Neuronal stem cell (in vitro differentiated cells): Measurements from ENCODE around the gene SYNCRIP. TPM values are rescaled to one million over a fixed set of nuclear protein-coding genes. Genes with fewer than 3 reads are reported as not detected.
A peak's percentile ranks its signal among the peaks of the same experiment; 100 is the strongest.

ENCODE experiments used
- DNase-seq: peaks from one replicate; pipeline ENCODE4 v3.0.0-alpha.2; 2013; ENCODE audit warnings: low spot score
- H2AFZ ChIP-seq: one replicate; pipeline ENCODE4 v1.6.1; 2013; ENCODE audit warnings: mild to moderate bottlenecking, low read length, inconsistent platforms
- H2AK5ac ChIP-seq: 2 replicates; pipeline ENCODE4 v1.6.1; 2013; ENCODE audit warnings: low read depth, mild to moderate bottlenecking, inconsistent platforms, low read length, moderate library complexity, mixed read lengths
- H2BK120ac ChIP-seq: 2 replicates; pipeline ENCODE4 v1.6.1; 2013; ENCODE audit warnings: low read depth, mild to moderate bottlenecking, inconsistent platforms, low read length, moderate library complexity, mixed read lengths
- H2BK12ac ChIP-seq: one replicate; pipeline ENCODE4 v1.6.1; 2013; ENCODE audit warnings: low read length, inconsistent platforms
- H2BK15ac ChIP-seq: 2 replicates; pipeline ENCODE4 v1.6.1; 2013; ENCODE audit warnings: mild to moderate bottlenecking, low read length, inconsistent platforms, mixed read lengths
- H2BK5ac ChIP-seq: one replicate; pipeline ENCODE4 v1.6.1; 2013; ENCODE audit warnings: inconsistent platforms, mild to moderate bottlenecking, low read length, moderate library complexity
- H3K14ac ChIP-seq: one replicate; pipeline ENCODE4 v1.6.1; 2013; ENCODE audit warnings: low read length, inconsistent platforms
- H3K18ac ChIP-seq: 2 replicates; pipeline ENCODE4 v1.6.1; 2013; ENCODE audit warnings: low read length, inconsistent platforms
- H3K23ac ChIP-seq: 2 replicates; pipeline ENCODE4 v1.6.1; 2013; ENCODE audit warnings: low read depth, mild to moderate bottlenecking, mixed read lengths, low read length, inconsistent platforms; ENCODE audit not compliant: poor library complexity
- H3K27ac ChIP-seq: replicated peaks from 3 replicates; pipeline ENCODE4 v1.5.1; 2013; ENCODE audit warnings: low read length, inconsistent platforms
- H3K27me3 ChIP-seq, 3 experiments: 2 replicates each; pipeline ENCODE4 v1.6.1; 2013; ENCODE audit warnings: low read length in 3 of 3, mild to moderate bottlenecking in 2 of 3, inconsistent platforms in 1 of 3, low read depth in 1 of 3, mixed read lengths in 1 of 3, moderate library complexity in 1 of 3; ENCODE audit not compliant: control insufficient read depth in 3 of 3, insufficient read depth in 3 of 3
- H3K36me3 ChIP-seq, 2 donors: replicated peaks in 1 of 2; 2 replicates each; pipeline ENCODE4 v1.6.1; 2013; ENCODE audit warnings: low read length in 2 of 2; ENCODE audit not compliant: control insufficient read depth in 2 of 2, insufficient read depth in 2 of 2
- H3K4ac ChIP-seq: 2 replicates; pipeline ENCODE4 v1.6.1; 2013; ENCODE audit warnings: inconsistent platforms, mild to moderate bottlenecking, low read length, moderate library complexity
- H3K4me1 ChIP-seq, 2 donors: 1 replicate in 1 of 2; 2 replicates in 1 of 2; pipeline ENCODE4 v1.6.1; 2013; ENCODE audit warnings: low read length in 2 of 2, low read depth in 1 of 2; ENCODE audit not compliant: control insufficient read depth in 2 of 2, insufficient read depth in 1 of 2
- H3K4me2 ChIP-seq: one replicate; pipeline ENCODE4 v1.6.1; 2013; ENCODE audit warnings: mild to moderate bottlenecking, low read length, inconsistent platforms; ENCODE audit not compliant: insufficient read depth, poor library complexity, severe bottlenecking
- H3K4me3 ChIP-seq, 2 donors: 2 replicates each; pipeline ENCODE4 v1.5.1; 2013; ENCODE audit warnings: low read length in 2 of 2, mild to moderate bottlenecking in 2 of 2, inconsistent platforms in 1 of 2, moderate library complexity in 1 of 2
- H3K79me1 ChIP-seq: one replicate; pipeline ENCODE4 v1.6.1; 2013; ENCODE audit warnings: low read depth, mild to moderate bottlenecking, inconsistent platforms, low read length, moderate library complexity
- H3K9ac ChIP-seq: one replicate; pipeline ENCODE4 v1.6.1; 2013; ENCODE audit warnings: mild to moderate bottlenecking, low read depth, low read length, inconsistent platforms; ENCODE audit not compliant: poor library complexity
- H3K9me3 ChIP-seq, 2 donors: replicated peaks in 1 of 2; 2 replicates each; pipeline versions ENCODE3 to v1.6.1; 2013; ENCODE audit warnings: low read length in 2 of 2, mild to moderate bottlenecking in 2 of 2, inconsistent platforms in 1 of 2, low read depth in 1 of 2, mixed read lengths in 1 of 2, moderate library complexity in 1 of 2; ENCODE audit not compliant: control insufficient read depth in 2 of 2, insufficient read depth in 1 of 2
- H4K8ac ChIP-seq: one replicate; pipeline ENCODE4 v1.6.1; 2013; ENCODE audit warnings: low read depth, mild to moderate bottlenecking, inconsistent platforms, low read length, moderate library complexity
- H4K91ac ChIP-seq: one replicate; pipeline ENCODE4 v1.6.1; 2013; ENCODE audit warnings: low read length, low read depth, mild to moderate bottlenecking, inconsistent platforms; ENCODE audit not compliant: poor library complexity
- WGBS, 2 donors: extraction: QIAGEN DNeasy Blood & Tissue Kit; methylation state at CpG; one replicate each; pipeline ENCODE4 v1.1.7; 2013; ENCODE audit warnings: missing lambda C conversion rate in 2 of 2, mixed read lengths in 1 of 2; ENCODE audit not compliant: insufficient read length in 2 of 2, insufficient replicate concordance in 1 of 2; ENCODE audit errors: extremely low coverage in 2 of 2; 5-methylcytosine and 5-hydroxymethylcytosine counted together
- polyA plus RNA-seq, 2 experiments: library from polyadenylated mRNA; stranded (reverse); fragments of 200-250 nt; gene quantifications; one replicate each; pipeline ENCODE4 v1.2.3, GENCODE V29; 2013

The SYNCRIP gene
- 77.6 TPM for polyA plus RNA-seq (2013, experiment 1 of 2)
- polyA plus RNA-seq (2013, experiment 2 of 2) = 75.4 TPM

DNA sequence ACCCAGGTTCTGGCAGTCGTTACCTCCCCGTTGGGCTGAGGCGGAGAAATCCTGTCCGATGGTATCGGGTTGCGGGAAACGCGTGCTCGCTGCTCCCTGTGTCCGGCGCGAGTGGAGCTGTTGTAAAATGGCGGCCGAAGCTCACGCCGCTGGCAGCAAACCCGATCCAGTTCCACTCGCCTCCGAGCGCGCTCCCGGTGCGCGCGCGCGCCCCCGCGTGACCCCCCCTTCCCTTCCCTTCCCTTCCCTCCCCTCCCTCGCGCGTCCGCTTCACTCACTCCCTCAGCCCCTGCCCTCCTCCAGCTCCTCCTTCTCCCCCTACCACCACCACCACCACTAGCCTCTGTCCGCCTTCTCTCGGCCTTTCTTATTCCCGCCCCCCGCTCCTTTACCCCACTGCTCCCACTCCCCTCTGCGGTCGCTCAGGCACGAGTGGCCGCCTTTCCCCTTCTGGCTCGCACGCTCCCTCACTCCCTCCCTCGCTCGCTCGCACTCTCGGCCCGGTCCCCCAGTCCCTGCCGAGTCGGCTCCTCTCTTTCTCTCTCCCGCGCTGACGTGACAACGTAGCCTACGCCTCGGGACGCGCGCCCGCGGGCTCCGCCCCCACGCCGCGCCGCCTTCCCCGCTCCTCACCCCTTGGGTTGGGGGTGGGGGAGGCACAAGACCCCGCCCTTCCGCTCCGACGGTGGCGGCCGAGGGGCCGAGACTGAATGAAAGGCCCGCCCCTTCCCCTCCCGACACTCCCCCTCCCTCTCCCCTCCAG is at the start of gene SYNCRIP:
SYNCRIP (minus strand) TSS at position 113 of the 763 bp plus-strand sequence. CDS start 1,447 bp downstream, outside the sequence.
- H3K23ac ChIP-seq = peak within 1 kb of the TSS; percentile 100
- H3K36me3 ChIP-seq = peaks cover 9 to 36% of the 10 kb centered on the region in 2 donors
- H2BK12ac ChIP-seq = peak within 1 kb of the TSS; percentile 10
- peak within 1 kb of the TSS; percentile 65 for H4K8ac ChIP-seq
- peak; percentile 98 for DNase-seq
- H3K4me1 ChIP-seq = peaks cover 5% of the 10 kb centered on the region in 2 donors
- peak within 1 kb of the TSS; percentile 97 for H2AK5ac ChIP-seq
- H3K4me3 ChIP-seq = peak within 1 kb of the TSS; percentile 97 to 100
- H2BK120ac ChIP-seq = peak within 1 kb of the TSS; percentile 97
- peak within 1 kb of the TSS; percentile 100 for H3K18ac ChIP-seq
- peaks cover 0 to 13% of the 10 kb centered on the region in 2 donors for H3K9me3 ChIP-seq
- no CpG with 5 or more reads among the region's 76 CpGs for WGBS, 2 donors
- H3K27ac ChIP-seq = peak within 1 kb of the TSS; percentile 100
- peak within 1 kb of the TSS; percentile 73 for H3K4me2 ChIP-seq
- peak within 1 kb of the TSS; percentile 99 for H2BK5ac ChIP-seq
- peak within 1 kb of the TSS; percentile 99 for H2AFZ ChIP-seq
- peak within 1 kb of the TSS; percentile 85 for H2BK15ac ChIP-seq
- H4K91ac ChIP-seq = peak within 1 kb of the TSS; percentile 92
- peak within 1 kb of the TSS; percentile 100 for H3K9ac ChIP-seq
- no peaks in the 10 kb centered on the region for H3K27me3 ChIP-seq
- H3K14ac ChIP-seq = peak within 1 kb of the TSS; percentile 99
- H3K79me1 ChIP-seq = peaks cover 5% of the 10 kb centered on the region
- H3K4ac ChIP-seq = peak within 1 kb of the TSS; percentile 98

DNA sequence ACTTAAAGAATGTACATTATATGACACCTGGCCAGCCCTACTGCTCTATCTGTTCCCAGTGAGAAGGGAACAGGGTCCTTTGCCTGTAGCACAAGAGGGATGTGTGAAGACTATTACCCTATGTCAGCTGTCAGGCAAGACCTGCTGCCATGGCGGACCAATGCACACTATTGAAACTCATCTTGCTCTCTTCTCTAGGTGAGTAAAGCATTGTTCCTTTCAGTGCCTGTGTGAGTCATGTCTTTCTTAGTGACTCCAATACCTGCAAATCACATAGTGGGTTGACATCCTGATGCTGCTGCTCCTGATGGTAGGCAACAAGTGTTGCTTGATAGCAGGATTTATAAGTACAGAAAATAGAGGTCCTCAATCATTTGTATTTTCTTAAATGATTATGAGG is 48.8 kb upstream of the SYNCRIP start:
- no peak overlapping the region for H2BK120ac ChIP-seq
- H3K9ac ChIP-seq = no peak overlapping the region
- H3K4me3 ChIP-seq = no peak overlapping the region
- no peaks in the 10 kb centered on the region for H3K79me1 ChIP-seq
- H3K27ac ChIP-seq = no peak overlapping the region
- H3K18ac ChIP-seq = no peak overlapping the region
- H3K9me3 ChIP-seq = no peaks in the 10 kb centered on the region
- H2BK5ac ChIP-seq = no peak overlapping the region
- no peak overlapping the region for H2AK5ac ChIP-seq
- no peaks in the 10 kb centered on the region for H3K4me1 ChIP-seq
- H4K8ac ChIP-seq = no peak overlapping the region
- no peak overlapping the region for H3K4ac ChIP-seq
- WGBS, 2 donors = no CpG with 5 or more reads among the region's 1 CpG
- H2BK15ac ChIP-seq = no peak overlapping the region
- H2BK12ac ChIP-seq = no peak overlapping the region
- H3K23ac ChIP-seq = no peak overlapping the region
- H3K36me3 ChIP-seq = no peaks in the 10 kb centered on the region
- no peak overlapping the region for H3K14ac ChIP-seq
- H2AFZ ChIP-seq = no peak overlapping the region
- no peak for DNase-seq
- H3K4me2 ChIP-seq = no peak overlapping the region
- no peak overlapping the region for H4K91ac ChIP-seq
- no peaks in the 10 kb centered on the region for H3K27me3 ChIP-seq

DNA sequence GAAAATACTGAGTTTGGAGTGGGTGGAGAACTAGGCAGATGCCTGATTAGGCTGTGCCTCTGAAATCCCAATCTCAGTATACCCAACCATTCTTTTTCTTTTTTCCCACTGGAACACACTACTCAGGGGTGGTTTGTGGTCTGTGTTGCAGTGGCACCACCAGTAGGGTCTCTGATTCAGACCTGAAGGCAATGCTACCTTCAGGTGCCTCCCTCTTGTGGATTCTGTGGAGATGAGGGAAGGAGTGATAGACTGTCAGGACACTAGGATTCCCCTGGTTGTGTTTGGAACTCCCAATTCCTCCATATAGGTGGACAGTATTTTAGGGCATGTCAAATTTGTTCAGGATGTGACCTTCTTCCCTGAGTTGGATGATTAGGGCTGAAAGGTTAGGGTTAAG is 47.4 kb upstream of the SYNCRIP start:
- Histone ChIP-seq H3K4ac (no peak overlapping the region), H3K14ac (no peak overlapping the region), H3K4me3 (no peak overlapping the region), H4K8ac (no peak overlapping the region), H2BK120ac (no peak overlapping the region), H3K4me1 (no peaks in the 10 kb centered on the region), H3K9me3 (peaks cover 0 to 3% of the 10 kb centered on the region in 2 donors), H3K27me3 (no peaks in the 10 kb centered on the region), H2AFZ (no peak overlapping the region), H2BK5ac (no peak overlapping the region), H3K4me2 (no peak overlapping the region), H3K9ac (no peak overlapping the region), H4K91ac (no peak overlapping the region), H2BK15ac (no peak overlapping the region), H2BK12ac (no peak overlapping the region), H3K18ac (no peak overlapping the region), H3K79me1 (no peaks in the 10 kb centered on the region), H2AK5ac (no peak overlapping the region), H3K27ac (no peak overlapping the region), H3K36me3 (no peaks in the 10 kb centered on the region), H3K23ac (no peak overlapping the region)
- no peak for DNase-seq

DNA sequence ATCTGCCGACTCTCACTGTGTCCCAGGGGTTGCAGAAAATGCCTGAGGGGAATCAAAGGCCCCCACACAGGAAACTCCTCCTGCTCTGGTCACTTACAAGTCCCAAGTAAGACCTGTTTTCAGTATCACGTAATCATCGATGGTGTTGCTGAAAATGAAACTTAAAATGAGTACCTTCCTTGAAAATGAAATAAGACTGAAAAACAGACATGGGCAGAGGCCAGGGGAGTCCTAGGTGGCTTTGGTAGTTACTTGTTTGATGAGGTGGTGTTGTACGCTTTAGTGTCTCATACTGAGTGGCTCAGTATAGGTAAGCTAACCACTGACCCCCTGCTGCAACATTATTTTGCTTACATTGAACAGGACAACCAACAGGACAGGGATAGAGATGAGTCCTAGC is 43.0 kb upstream of the SYNCRIP start:
- no peak for DNase-seq
- Histone ChIP-seq H4K8ac (no peak overlapping the region), H3K23ac (no peak overlapping the region), H3K9ac (no peak overlapping the region), H3K14ac (no peak overlapping the region), H3K9me3 (peaks cover 0 to 3% of the 10 kb centered on the region in 2 donors), H2AK5ac (no peak overlapping the region), H2BK120ac (no peak overlapping the region), H2BK12ac (no peak overlapping the region), H3K4me2 (no peak overlapping the region), H2AFZ (no peak overlapping the region), H3K36me3 (no peaks in the 10 kb centered on the region), H3K79me1 (peaks cover 2% of the 10 kb centered on the region), H3K18ac (no peak overlapping the region), H3K4me3 (no peak overlapping the region), H3K4me1 (no peaks in the 10 kb centered on the region), H3K4ac (no peak overlapping the region), H3K27me3 (no peaks in the 10 kb centered on the region), H4K91ac (no peak overlapping the region), H2BK5ac (no peak overlapping the region), H2BK15ac (no peak overlapping the region), H3K27ac (no peak overlapping the region)
- WGBS, 2 donors = no CpG with 5 or more reads among the region's 4 CpGs
